Measurements from ENCODE around the gene CYBRD1. TPM values are rescaled to one million over a fixed set of nuclear protein-coding genes. Genes with fewer than 3 reads are reported as not detected.
A peak's percentile ranks its signal among the peaks of the same experiment; 100 is the strongest.

Gene CYBRD1
- total RNA-seq, 4 donors from 2014 or later = 42.3 to 49.0 (median 43.4) TPM

GRCh38 chr2:171520471-171520870 is 1.8 kb upstream of the CYBRD1 start:
- intact Hi-C loops (cut with DNase I; ENCODE audit: low total_unique reads) (no loop called here), in situ Hi-C loops (cut with MboI; ENCODE audit: low sequenced_read_pairs in 4 of 4) (no loop called here)
- Histone ChIP-seq H3K36me3 (no peaks in the 10 kb centered on the region), H3K27ac (no peak overlapping the region), H3K4me1 (peaks cover 0 to 5% of the 10 kb centered on the region in 2 donors), H3K27me3 (peaks cover 4 to 11% (median 5%) of the 10 kb centered on the region in 3 donors), H3K9me3 (no peaks in the 10 kb centered on the region), H3K4me3 (no peak overlapping the region)
- TF ChIP-seq POLR2A (IDR thresholded peaks at IDR 0.05) (no peak), CTCF (IDR thresholded peaks at IDR 0.05 in 4 of 5, conservative IDR thresholded peaks at IDR 0.05 in 1 of 5) (no peak)
- DNase-seq = no peak
- no peak for ATAC-seq

- H3K27me3 ChIP-seq = peaks cover 4 to 11% (median 5%) of the 10 kb centered on the region in 3 donors
- in situ Hi-C loops (cut with MboI; ENCODE audit: low sequenced_read_pairs in 4 of 4) = no loop called here
- ATAC-seq = no peak
- H3K9me3 ChIP-seq = no peaks in the 10 kb centered on the region
- H3K4me3 ChIP-seq = peak overlapping the region; percentile 72 to 78 (median 75)
- TF ChIP-seq CTCF (IDR thresholded peaks at IDR 0.05 in 4 of 5, conservative IDR thresholded peaks at IDR 0.05 in 1 of 5) (no peak), POLR2A (IDR thresholded peaks at IDR 0.05) (no peak)
- H3K27ac ChIP-seq = peak overlapping the region; percentile 69 to 83 (median 80)
- intact Hi-C loops (cut with DNase I; ENCODE audit: low total_unique reads) = no loop called here
- DNase-seq = no peak
- H3K4me1 ChIP-seq = peaks cover 0 to 5% of the 10 kb centered on the region in 2 donors
- no peaks in the 10 kb centered on the region for H3K36me3 ChIP-seq
Observed at GRCh38 chr2:171521361-171522051, 768 bp upstream of the CYBRD1 start.

GRCh38 chr2:171522788-171523087 is 464 bp downstream of the CYBRD1 start:
- Histone ChIP-seq H3K9me3 (no peaks in the 10 kb centered on the region), H3K27me3 (peaks cover 4 to 11% (median 5%) of the 10 kb centered on the region in 3 donors), H3K27ac (peak overlapping the region; percentile 69 to 83 (median 80)), H3K36me3 (no peaks in the 10 kb centered on the region), H3K4me1 (peaks cover 0 to 5% of the 10 kb centered on the region in 2 donors), H3K4me3 (peak overlapping the region; percentile 72 to 78 (median 75))
- DNase-seq = no peak
- peak; percentile 16 for ATAC-seq
- intact Hi-C loops (cut with DNase I; ENCODE audit: low total_unique reads) = no loop called here
- in situ Hi-C loops (cut with MboI; ENCODE audit: low sequenced_read_pairs in 4 of 4) = no loop called here
- TF ChIP-seq CTCF (IDR thresholded peaks at IDR 0.05 in 4 of 5, conservative IDR thresholded peaks at IDR 0.05 in 1 of 5) (no peak), POLR2A (IDR thresholded peaks at IDR 0.05) (no peak)

GRCh38 chr2:171523088-171524017 is 1.1 kb downstream of the CYBRD1 start:
- Histone ChIP-seq H3K9me3 (no peaks in the 10 kb centered on the region), H3K36me3 (no peaks in the 10 kb centered on the region), H3K27me3 (peaks cover 4 to 11% (median 5%) of the 10 kb centered on the region in 3 donors), H3K4me3 (peak overlapping the region; percentile 72 to 78 (median 75)), H3K27ac (peak overlapping the region; percentile 69 to 83 (median 80)), H3K4me1 (peaks cover 0 to 5% of the 10 kb centered on the region in 2 donors)
- no peak for TF ChIP-seq CTCF (IDR thresholded peaks at IDR 0.05 in 4 of 5, conservative IDR thresholded peaks at IDR 0.05 in 1 of 5)
- peak in 1 of 2 donors; percentile 52 for TF ChIP-seq POLR2A (IDR thresholded peaks at IDR 0.05)
- in situ Hi-C loops (cut with MboI; ENCODE audit: low sequenced_read_pairs in 4 of 4) (no loop called here), intact Hi-C loops (cut with DNase I; ENCODE audit: low total_unique reads) (no loop called here)
- DNase-seq (peak; percentile 56 to 65), ATAC-seq (peak; percentile 71 to 77)

Data from gastrocnemius medialis (tissue), 4 donors.